NCI-H1417 treated with DMSO at 0.1 percent for 48 hours (cell line): ENCODE results near the gene ERBB2.
A peak's percentile ranks its signal among the peaks of the same experiment; 100 is the strongest.
"Not testable (repeated sequence)": the region's sequence is repeated elsewhere in the genome, so short reads cannot be mapped to it uniquely, and the experiment has no call there.

ENCODE experiments used
- DNase-seq: peaks from one replicate; lab custom pipeline; 2025; lab: John Stamatoyannopoulos, UW

ERBB2 gene

DNA sequence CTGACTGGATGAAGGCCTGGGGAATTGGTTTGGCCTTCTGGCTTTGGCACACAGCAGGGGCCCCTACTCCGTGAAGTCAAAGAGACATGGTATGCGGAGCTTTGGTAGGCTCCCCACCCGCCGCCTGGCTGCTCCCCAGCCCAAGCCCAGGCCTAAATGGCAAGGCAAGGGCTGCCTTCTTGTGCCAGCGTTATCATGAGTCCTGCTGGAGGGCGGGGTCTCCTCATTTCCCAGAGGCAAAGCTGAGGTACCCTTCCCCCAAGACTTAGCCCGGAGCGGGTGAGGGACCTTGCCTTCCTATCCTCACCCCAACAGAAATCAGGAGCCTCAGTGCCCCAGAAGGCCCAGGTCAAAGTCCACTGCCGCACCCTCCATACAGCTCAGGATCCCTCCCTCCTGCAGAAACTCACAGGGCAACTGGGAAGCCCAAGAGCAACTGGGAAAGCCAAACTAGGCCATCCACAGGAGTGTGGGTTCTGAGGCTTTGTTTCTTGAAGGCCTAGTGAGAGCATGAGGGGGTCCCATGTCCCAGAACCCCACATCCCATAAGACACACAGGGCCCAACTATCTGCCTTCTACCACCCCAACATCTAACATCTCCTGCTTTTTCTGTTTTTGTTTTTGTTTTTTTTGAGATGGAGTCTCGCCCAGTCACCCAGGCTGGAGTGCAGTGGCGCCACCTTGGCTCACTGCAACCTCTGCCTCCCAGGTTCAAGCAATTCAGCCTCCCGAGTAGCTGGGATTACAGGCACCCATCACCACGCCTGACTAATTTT lies 21.3 kb upstream of the ERBB2 start:
- no peak for DNase-seq

DNA sequence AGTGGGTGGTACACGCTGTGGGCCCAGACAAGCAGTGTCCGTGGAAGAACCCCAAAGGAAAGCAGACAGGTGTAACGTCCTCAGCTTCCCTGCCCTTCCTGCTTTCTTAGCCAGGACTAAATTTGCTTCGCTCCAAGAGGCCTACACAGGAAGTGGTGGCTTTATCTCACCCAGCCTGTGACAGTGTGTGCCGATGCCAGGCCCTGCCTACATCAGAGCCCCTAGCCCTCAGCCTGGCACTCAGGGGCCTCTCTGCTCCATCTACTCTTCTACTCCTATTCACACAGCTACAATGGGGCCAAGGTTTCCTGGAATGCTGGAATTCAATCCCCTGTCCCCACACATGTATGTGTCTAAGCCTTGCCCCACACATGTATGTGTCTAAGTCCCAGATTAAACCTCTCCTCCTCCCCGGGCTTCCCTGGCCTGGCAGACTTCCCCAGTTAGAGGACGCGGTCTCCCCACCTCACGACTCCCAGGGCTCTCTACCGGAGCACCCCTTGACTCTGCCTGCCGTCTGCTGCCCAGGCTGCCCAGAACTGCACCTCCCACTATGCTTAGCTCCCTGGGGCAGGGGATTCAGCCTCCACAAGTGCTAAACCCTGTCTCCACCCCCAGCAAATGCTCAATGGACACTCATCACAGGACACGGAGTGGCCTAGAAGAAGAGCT lies 20.2 kb upstream of the ERBB2 start:
- DNase-seq = no peak

GRCh38 chr17:39683295-39683939 lies 16.4 kb upstream of the ERBB2 start:
- DNase-seq = no peak

DNA sequence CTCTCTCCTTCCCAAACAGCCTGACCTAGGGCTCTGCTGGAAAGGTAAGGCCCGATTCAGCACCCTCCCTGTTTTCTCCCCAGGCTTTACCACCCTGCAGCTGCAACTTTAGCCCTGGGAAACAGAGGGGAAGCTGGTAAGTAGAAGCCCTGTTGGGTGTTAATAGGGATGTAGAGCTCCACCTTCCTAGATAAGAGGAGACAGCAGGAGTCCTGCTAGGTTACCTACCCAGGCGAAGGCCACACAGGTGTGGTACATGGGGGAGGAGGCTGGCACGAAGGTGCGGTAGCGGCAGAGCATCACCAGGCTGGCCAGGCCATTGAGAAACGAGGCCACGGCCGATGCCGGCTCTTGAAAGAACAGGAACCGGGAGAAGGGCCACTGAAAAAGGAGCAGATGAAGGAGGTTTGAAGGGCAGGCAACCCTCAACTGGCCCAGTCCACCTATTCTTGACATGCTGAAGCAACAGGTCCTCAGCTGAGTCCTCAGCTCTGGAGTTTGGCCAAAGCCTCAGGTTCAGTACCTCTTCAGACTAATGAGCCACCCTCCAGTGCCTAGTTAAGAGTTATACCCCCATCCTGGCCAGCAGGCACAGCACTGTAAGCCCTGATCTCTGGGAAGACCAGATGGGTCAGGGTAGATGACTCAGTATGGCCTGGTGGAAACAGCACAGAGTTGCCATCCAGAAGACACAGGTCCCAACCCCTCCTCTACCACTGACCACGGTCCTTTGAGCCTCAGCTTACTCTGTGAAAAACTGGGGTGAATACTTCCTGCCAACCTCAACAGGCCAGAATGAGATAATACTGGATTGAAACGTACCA lies 15.3 kb upstream of the ERBB2 start:
- DNase-seq = no peak

GRCh38 chr17:39687101-39687545 lies 12.7 kb upstream of the ERBB2 start:
- no peak for DNase-seq

GRCh38 chr17:39687546-39688474 lies 12.1 kb upstream of the ERBB2 start, which contains the start of gene PGAP3:
TSS of gene PGAP3 (minus strand) at chr17:39688057. CDS start at chr17:39688014, 43 bp downstream.
- peak; percentile 95 for DNase-seq

- no peak for DNase-seq
These were observed 11.4 kb upstream of the ERBB2 start for GRCh38 chr17:39688475-39688835.

GRCh38 chr17:39688945-39689344 lies 10.9 kb upstream of the ERBB2 start:
- no peak for DNase-seq

DNA sequence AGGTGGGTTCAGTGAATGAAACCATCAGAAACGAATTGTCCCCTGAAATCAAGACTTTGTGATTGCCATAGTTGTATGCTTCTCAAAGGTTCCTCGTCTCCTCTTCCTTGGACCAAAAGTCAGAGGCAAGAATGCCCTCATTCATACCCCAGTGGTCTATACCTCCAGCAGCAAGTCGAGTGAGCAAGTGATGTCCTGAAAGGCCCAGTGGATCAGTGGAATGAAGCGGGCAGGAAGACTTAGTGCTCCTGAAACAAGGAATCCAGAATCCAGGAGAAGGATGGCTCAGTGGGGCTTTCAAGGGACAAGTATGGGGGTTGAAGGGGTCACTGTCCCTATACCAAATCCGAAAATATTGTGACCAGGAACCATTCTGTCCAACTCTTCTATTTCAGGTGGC lies 5.3 kb upstream of the ERBB2 start:
- no peak for DNase-seq

GRCh38 chr17:39695089-39695474 lies 4.8 kb upstream of the ERBB2 start:
- DNase-seq = no peak

DNA sequence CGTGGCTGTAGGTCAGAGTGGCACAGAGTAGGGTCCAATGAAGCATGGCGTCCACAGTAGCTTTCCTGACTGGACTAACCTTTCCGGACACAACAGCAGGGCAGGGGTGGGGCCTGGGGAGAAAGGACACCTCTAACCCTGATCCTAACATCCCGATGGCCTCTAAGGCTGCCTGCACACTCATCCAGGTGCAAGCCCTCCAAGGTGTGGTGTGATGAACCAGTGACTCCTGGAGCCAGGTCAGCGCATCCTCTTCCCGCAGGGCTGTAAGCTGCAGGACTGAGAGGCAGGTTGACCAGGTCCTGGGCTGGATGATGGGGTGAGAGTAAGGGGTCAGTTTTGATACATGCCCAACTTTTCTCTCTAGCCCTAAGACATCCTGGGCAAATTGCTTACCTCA lies 3.1 kb upstream of the ERBB2 start:
- DNase-seq = no peak

- no peak for DNase-seq
These were observed 1.9 kb upstream of the ERBB2 start for GRCh38 chr17:39697961-39698360.

GRCh38 chr17:39699157-39699817 lies 577 bp upstream of the ERBB2 start:
- not testable (repeated sequence) for DNase-seq

DNA sequence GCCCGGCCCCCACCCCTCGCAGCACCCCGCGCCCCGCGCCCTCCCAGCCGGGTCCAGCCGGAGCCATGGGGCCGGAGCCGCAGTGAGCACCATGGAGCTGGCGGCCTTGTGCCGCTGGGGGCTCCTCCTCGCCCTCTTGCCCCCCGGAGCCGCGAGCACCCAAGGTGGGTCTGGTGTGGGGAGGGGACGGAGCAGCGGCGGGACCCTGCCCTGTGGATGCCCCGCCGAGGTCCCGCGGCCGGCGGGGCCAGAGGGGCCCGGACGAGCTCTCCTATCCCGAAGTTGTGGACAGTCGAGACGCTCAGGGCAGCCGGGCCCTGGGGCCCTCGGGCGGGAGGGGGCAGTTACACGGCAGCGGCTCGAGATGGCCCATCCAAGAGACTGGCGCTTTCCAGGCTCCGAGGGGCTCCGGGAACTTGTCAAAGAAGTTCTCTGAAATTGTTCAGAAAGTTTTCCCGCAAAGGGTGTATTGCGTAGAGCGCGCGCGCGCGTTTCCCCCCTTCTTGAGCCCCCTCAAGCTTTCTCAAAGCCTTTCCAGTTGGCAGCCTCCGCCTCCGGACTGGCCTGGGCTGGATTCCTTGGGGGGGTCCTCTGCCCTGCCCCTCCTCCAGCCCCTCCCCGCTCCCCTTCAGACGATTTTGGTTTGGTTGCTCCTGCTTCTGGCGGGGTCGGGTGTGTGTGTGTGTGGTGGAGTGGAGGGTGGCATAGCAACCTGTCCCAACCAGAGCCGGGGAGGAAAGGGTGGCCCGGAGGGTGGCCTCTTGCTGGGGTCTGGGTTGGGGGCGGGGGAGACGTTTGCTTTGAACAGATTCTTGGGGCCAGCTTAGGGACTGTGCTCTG lies 504 bp downstream of the ERBB2 start:
- no peak for DNase-seq

GRCh38 chr17:39701012-39701783 lies 1.3 kb downstream of the ERBB2 start:
- no peak for DNase-seq

DNA sequence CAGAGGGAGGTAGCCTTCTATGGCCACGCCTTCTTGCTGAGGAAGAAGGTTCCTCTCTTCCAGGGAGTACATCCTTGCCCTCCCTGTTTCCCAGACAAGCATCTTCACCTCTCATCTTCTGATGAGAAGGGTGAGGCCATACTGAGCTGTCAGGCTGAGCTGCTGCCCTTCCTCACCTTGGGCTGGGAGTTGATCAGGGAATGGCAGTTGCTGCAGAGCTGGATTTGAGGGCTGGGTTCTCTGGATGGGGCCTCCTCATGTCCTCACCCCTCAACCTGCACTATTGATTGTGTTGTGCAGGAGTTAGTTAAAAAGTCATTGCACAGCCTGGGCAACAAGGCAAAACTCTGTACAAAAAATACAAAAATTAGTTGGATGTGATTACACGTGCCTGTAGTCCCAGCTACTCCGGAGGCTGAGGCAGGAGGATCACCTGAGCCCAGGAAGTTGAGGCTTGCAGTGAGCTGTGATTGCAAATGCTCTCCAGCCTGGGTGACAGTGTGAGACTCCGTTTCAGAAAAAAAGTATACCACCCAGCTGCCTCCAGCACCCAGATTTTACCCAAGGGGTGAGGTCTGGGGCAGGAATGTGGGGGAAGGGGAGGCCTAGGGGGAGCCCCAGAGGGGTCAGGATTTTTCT lies 2.0 kb downstream of the ERBB2 start:
- DNase-seq = no peak

DNA sequence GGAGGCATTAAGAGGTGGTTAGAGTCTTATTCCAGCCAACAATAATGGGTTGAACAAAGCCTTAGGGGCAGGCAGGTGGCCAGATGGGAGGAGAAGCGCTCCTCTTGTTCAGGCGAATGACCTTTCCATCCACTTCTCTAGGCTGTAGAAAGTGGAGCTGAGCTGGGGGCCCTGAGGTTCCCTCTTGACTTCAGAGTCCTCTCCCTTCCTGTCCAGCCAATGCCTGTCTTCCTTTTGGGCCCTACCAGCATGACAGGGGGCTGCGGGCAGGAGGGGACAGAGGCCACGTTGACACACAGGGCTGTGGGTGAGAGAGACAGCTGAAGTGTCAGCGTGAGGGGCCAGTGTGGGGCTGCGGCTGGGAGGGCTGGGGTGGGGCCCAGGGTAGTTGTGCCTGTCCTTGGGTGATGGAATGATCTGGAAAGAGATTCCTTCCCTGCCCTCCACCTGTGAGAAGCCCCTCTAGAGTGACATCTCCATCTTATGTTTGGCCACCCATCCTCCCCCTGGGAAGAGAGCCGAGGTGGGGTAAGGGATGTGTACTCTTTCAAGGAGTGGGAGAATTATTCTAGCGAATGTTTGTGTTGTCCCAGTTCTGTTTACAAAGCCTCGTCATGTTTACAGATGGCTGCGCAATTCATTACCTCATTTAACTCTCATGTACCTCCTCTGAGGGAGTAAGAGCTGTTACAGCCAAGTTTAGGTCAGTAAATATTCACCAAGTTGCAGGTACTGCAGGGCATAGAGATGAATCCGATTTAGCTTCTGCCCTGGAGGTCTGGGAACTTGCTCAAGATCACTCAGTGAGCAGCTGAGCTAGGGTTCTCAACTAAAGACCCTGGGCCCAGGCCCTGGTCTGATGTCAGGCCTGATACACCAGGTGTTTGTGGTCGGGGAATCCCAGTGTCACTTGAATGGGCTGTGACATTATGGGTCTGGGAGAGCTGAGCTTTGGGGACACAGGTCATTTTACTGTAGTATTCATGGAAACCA lies 3.3 kb downstream of the ERBB2 start:
- no peak for DNase-seq
